Stimulated activated CD8-positive, alpha-beta memory T cell treated with anti-CD3 and anti-CD28 coated beads, Interleukin-4, amount 100 ng/mL, for 4 hours (primary cell): ENCODE measurements around the gene CABP4.
A peak's percentile ranks its signal among the peaks of the same experiment; 100 is the strongest.
"Not testable (repeated sequence)": the region's sequence is repeated elsewhere in the genome, so short reads cannot be mapped to it uniquely, and the experiment has no call there.

Source experiments
- DNase-seq, 2 donors: peaks; one replicate each; pipeline ENCODE4 v3.0.0-alpha.2; 2020; ENCODE audit warnings: low read depth in 2 of 2, low spot score in 1 of 2

Gene CABP4

GRCh38 chr11:67418476-67419281 lies 36.5 kb upstream of the CABP4 start:
- no peak for DNase-seq

DNA sequence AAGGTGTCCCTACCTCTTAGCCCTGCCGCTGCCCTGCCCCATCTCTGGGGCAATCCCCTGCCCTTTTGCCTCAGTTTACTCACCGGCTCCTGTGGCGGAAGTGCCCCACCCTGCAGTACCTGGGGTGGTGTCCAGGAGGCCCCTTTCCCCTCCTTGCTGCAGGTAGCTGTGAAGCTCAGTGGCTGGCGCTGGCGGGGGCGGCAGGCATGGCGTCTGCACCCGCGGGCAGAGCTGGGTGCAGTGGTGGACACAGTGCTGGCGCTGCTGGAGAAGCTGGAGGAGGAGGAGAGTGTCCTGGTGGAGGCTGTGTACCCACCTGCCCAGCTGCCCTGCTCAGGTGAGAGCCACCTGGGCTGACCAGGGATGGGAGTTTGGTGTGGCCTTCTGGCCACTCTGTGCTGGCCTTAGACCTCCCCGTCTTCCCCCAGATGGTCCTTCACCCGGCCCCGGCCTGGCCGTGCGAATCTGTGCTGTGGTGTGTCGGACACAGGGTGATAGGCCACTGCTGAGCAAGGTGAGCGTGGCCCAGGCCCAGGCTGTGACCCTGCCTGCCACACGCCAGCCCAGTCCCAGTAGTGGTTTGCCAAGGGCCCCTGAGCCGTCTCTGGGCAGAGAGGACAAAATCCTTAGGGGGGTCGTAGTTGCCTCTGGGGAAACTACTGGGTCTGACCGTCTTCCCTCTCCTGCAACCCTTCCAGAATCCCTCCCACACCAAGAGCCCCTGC lies 35.7 kb upstream of the CABP4 start:
- no peak for DNase-seq

- no peak for DNase-seq
Observed at GRCh38 chr11:67420147-67420645, 35.0 kb upstream of the CABP4 start.

- DNase-seq = peak; percentile 96 to 98
Observed at GRCh38 chr11:67420646-67421429, 34.3 kb upstream of the CABP4 start.

DNA sequence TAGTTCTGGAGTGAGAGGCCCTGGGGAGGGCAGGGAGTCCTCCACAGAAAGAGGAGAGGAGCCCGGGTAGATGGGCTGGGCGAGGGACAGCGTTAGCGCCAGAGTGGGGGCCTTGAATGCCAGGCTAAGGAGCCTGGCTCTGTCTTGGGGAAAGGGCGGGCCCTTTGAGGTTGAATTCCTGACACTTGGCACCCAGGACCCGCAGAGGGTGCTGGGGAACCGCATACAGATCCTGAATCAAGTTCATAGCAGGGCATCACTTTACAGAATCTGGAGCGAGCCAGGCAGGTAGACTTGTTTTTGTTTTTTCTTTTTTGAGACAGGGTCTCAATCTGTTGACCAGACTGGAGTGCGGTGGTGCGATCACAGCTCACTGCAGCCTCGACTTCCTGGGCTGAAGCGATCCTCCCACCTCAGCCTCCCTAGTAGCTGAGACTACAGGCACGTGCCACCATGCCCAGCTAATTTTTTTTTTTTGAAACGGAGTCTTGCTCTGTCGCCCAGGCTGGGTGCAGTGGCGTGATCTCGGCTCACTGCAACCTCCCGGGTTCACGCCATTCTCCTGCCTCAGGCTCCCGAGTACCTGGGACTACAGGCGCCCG lies 33.6 kb upstream of the CABP4 start:
- no peak for DNase-seq

GRCh38 chr11:67422891-67423290 lies 32.3 kb upstream of the CABP4 start:
- DNase-seq = no peak

- DNase-seq = no peak
Observed at GRCh38 chr11:67423466-67423865, 31.7 kb upstream of the CABP4 start.

DNA sequence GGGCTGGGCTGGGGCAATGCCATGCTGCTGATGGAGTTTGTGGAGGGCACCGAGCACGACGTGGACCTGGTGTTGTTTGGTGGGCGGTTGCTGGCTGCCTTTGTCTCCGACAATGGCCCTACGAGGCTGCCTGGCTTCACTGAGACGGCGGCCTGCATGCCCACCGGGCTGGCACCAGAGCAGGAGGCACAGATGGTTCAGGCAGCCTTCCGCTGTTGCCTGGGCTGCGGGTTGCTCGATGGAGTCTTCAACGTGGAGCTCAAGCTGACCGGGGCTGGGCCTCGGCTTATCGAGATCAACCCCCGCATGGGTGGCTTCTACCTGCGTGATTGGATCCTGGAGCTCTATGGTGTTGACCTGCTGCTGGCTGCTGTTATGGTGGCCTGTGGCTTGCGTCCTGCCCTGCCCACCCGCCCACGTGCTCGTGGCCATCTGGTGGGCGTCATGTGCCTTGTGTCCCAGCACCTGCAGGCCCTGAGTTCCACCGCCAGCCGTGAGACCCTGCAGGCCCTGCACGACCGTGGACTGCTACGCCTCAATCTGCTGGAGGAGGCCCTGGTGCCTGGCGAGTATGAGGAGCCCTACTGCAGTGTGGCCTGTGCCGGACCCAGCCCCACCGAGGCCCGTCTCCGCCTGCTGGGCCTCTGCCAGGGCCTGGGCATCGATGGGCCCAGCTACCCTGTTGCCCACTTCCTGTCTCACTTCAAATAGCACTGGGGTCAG lies 31.1 kb upstream of the CABP4 start:
- DNase-seq = no peak

- DNase-seq = not testable (repeated sequence)
Observed at GRCh38 chr11:67427364-67427859, 27.7 kb upstream of the CABP4 start.

DNA sequence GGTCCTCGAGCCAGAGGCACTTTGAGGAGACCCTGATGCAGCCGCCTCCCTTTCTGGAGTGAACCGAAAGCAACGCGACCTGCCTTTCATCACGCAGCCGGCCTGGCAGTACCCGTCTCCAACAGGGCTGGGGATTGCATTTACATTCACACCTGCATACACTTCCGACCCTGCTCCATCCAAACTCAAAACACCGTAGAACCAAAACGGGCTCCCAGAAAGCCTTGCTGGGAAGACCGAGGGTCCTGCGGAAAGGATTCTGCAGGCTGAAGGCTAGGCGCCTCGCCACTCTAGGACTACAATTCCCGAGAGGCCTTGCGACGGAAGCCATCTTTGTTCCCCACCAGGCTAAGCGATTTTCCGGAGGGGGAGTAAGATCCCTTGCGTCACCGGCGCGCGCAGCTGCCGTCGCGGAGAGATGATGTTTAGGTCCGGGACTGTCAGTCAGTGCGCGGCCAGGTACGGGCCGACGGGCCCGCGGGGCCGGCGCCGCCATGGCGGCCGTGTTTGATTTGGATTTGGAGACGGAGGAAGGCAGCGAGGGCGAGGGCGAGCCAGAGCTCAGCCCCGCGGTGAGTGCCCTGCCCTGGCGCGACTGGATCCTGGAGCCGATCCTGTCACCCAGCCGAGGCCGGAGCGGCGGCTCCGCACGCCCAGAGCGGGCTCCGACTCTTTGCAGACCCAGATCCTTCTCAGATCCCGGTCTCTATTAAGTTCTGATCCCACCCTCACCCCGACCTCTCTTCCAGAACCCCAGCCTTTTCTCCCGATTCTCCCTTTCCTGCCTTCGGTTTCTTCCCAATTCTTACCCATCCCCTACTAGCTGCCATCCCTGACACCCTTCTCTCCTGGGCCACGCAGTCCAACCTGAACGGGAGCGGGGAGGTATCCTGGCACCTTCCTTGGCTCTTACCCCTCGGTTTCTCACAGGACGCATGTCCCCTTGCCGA lies 26.8 kb upstream of the CABP4 start, which contains the start of gene RPS6KB2:
Gene RPS6KB2, plus strand, starts transcription at position 443 of the 950 bp plus-strand sequence. Its CDS starts 52 bp downstream, at position 495.
- peak; percentile 97 to 99 for DNase-seq

- DNase-seq = no peak
Observed at GRCh38 chr11:67429038-67429668, 26.0 kb upstream of the CABP4 start.

DNA sequence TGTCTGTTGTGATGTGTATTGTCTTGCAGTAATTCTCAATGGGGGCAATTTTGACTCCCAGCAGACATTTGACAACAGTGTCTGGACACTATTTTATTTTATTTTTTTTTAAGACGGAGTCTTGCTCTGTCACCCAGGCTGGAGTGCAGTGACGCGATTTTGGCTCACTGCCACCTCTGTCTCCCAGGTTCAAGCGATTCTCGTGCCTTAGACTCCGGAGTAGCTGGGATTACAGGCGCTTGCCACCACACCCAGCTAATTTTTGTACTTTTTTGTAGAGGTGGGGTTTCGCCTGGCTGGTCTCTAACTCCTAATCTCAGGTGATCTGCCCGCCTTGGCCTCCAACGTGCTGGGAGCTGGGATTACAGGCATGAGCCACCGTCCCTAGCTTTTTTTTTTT lies 25.4 kb upstream of the CABP4 start:
- no peak for DNase-seq

GRCh38 chr11:67431346-67432249 lies 23.6 kb upstream of the CABP4 start:
- no peak for DNase-seq

DNA sequence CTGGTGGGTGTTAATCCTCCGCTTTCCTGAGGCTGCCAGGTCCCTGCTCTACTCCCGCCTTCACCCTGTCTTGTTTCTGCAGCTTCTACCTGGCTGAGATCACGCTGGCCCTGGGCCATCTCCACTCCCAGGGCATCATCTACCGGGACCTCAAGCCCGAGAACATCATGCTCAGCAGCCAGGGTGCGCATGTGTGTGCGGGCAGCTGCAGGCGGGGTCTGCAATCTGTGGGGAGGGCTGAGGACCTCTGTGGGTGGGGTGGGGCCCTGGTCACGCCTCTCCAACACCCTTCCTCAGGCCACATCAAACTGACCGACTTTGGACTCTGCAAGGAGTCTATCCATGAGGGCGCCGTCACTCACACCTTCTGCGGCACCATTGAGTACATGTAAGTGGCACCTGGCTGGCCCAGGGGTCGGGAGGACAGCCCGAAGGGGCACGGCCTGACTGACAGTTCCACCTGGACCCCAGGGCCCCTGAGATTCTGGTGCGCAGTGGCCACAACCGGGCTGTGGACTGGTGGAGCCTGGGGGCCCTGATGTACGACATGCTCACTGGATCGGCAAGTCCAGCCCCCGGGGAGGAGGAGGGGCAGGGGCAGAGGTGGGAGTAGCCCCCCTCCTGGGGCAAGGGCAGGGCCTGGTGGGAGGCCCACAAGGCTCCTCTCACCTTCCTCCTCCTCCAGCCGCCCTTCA lies 22.4 kb upstream of the CABP4 start:
- DNase-seq = no peak

- DNase-seq = no peak
Observed at GRCh38 chr11:67433536-67434394, 21.4 kb upstream of the CABP4 start.

- no peak for DNase-seq
Observed at GRCh38 chr11:67434395-67434881, 20.7 kb upstream of the CABP4 start.
